GM13976 (cell line): Measurements from ENCODE around the gene PIGP.

Experiments
- DNase-seq: peaks from one replicate; pipeline ENCODE4 v3.0.0; 2012; ENCODE audit warnings: low spot score
- CTCF ChIP-seq: IDR thresholded peaks from 2 replicates; pipeline ENCODE4 v1.5.1; 2012; ENCODE audit warnings: borderline replicate concordance, mild to moderate bottlenecking; ENCODE audit not compliant: insufficient read depth; ENCODE audit errors: extremely low read depth, missing control alignments, control extremely low read depth
- in situ Hi-C: fragments of 300-500 bp; cut with MboI; formaldehyde crosslinking; loops from one replicate; pipeline ENCODE4 v1.12.0; 2022; ENCODE audit warnings: low sequenced_read_pairs, mixed read lengths, inconsistent platforms; ENCODE audit not compliant: unreplicated experiment

Gene PIGP

GRCh38 chr21:37032877-37033471 lies 39.9 kb downstream of the PIGP start:
- no peak for DNase-seq
- no peak for TF ChIP-seq CTCF
- in situ Hi-C loops: no loop called here

GRCh38 chr21:37032293-37032692 lies 40.6 kb downstream of the PIGP start:
- TF ChIP-seq CTCF: no peak
- in situ Hi-C loops: no loop called here
- DNase-seq: no peak

- no peak for DNase-seq
- in situ Hi-C loops: no loop called here
- no peak for TF ChIP-seq CTCF
Measured at GRCh38 chr21:37030864-37031263, 42.0 kb downstream of the PIGP start.

- in situ Hi-C loops: no loop called here
- no peak for DNase-seq
- TF ChIP-seq CTCF: no peak
Measured at GRCh38 chr21:37028570-37028969, 44.3 kb downstream of the PIGP start.

- DNase-seq: no peak
- in situ Hi-C loops: no loop called here
- TF ChIP-seq CTCF: no peak
Measured at GRCh38 chr21:37026499-37026898, 46.4 kb downstream of the PIGP start.

GRCh38 chr21:37017951-37018679 lies 54.8 kb downstream of the PIGP start:
- no peak for DNase-seq
- TF ChIP-seq CTCF: no peak
- in situ Hi-C loops: no loop called here
